GM18907 (cell line): ENCODE results near the gene ARHGAP18.

Experiments used
- ATAC-seq: cut with Tn5 transposase; IDR thresholded peaks from one replicate; pipeline ENCODE4 v1.9.1; 2021; ENCODE audit warnings: mild to moderate bottlenecking, moderate library complexity; ENCODE audit not compliant: unreplicated experiment

ARHGAP18 gene

GRCh38 chr6:129709769-129710449 lies at the start of gene ARHGAP18:
Gene ARHGAP18 (minus strand): TSS chr6:129710177. CDS start chr6:129710136, 41 bp downstream.
- ATAC-seq = peak; percentile 97

GRCh38 chr6:129755787-129756186 lies 45.8 kb upstream of the ARHGAP18 start:
- ATAC-seq = no peak

GRCh38 chr6:129754750-129755149 lies 44.8 kb upstream of the ARHGAP18 start:
- no peak for ATAC-seq

- no peak for ATAC-seq
Measured at GRCh38 chr6:129753422-129753821, 43.4 kb upstream of the ARHGAP18 start.

- no peak for ATAC-seq
Measured at GRCh38 chr6:129751384-129751783, 41.4 kb upstream of the ARHGAP18 start.

GRCh38 chr6:129750360-129750759 lies 40.4 kb upstream of the ARHGAP18 start:
- no peak for ATAC-seq

GRCh38 chr6:129749749-129750120 lies 39.8 kb upstream of the ARHGAP18 start:
- ATAC-seq = peak; percentile 41

- ATAC-seq = no peak
Measured at GRCh38 chr6:129748901-129749748, 39.1 kb upstream of the ARHGAP18 start.

- ATAC-seq = peak; percentile 93
Measured at GRCh38 chr6:129748212-129748900, 38.4 kb upstream of the ARHGAP18 start.

- no peak for ATAC-seq
Measured at GRCh38 chr6:129747588-129748112, 37.7 kb upstream of the ARHGAP18 start.

- ATAC-seq = no peak
Measured at GRCh38 chr6:129744880-129745237, 34.9 kb upstream of the ARHGAP18 start.

- ATAC-seq = no peak
Measured at GRCh38 chr6:129744201-129744879, 34.4 kb upstream of the ARHGAP18 start.

GRCh38 chr6:129740013-129740412 lies 30.0 kb upstream of the ARHGAP18 start:
- no peak for ATAC-seq

- ATAC-seq = no peak
Measured at GRCh38 chr6:129736105-129736504, 26.1 kb upstream of the ARHGAP18 start.

GRCh38 chr6:129733290-129733689 lies 23.3 kb upstream of the ARHGAP18 start:
- ATAC-seq = no peak

- no peak for ATAC-seq
Measured at GRCh38 chr6:129732542-129732941, 22.6 kb upstream of the ARHGAP18 start.

- no peak for ATAC-seq
Measured at GRCh38 chr6:129732034-129732433, 22.1 kb upstream of the ARHGAP18 start.

GRCh38 chr6:129731428-129731827 lies 21.5 kb upstream of the ARHGAP18 start:
- no peak for ATAC-seq

GRCh38 chr6:129730477-129731165 lies 20.6 kb upstream of the ARHGAP18 start:
- ATAC-seq = no peak

- no peak for ATAC-seq
Measured at GRCh38 chr6:129726650-129727049, 16.7 kb upstream of the ARHGAP18 start.
